Loucy (cell line): Measurements from ENCODE around the gene GNB1.

Source experiments
- H2AFZ ChIP-seq: fragments of 200-600 bp; sonication (generic); 2 replicates; pipeline ENCODE4 v1.6.0; 2016; ENCODE audit warnings: antibody characterized with exemption, mild to moderate bottlenecking, low read length, moderate library complexity
- H3F3A ChIP-seq: fragments of 200-600 bp; 2 replicates; pipeline ENCODE4 v1.6.0; 2016; ENCODE audit warnings: antibody characterized with exemption, low read depth, mild to moderate bottlenecking
- H3K27me3 ChIP-seq: fragments of 200-600 bp; sonication (generic); 2 replicates; pipeline ENCODE4 v1.6.1; 2014; ENCODE audit warnings: low read length, mild to moderate bottlenecking; ENCODE audit not compliant: insufficient read depth, poor library complexity, severe bottlenecking
- H3K36me3 ChIP-seq: fragments of 200-600 bp; sonication (generic); 2 replicates; pipeline ENCODE4 v1.6.1; 2016; ENCODE audit warnings: low read length; ENCODE audit not compliant: insufficient read depth
- H3K4me1 ChIP-seq: fragments of 200-600 bp; sonication (generic); 2 replicates; pipeline ENCODE4 v1.5.1; 2014; ENCODE audit warnings: low read length, mild to moderate bottlenecking; ENCODE audit not compliant: insufficient read depth, poor library complexity, severe bottlenecking
- H3K4me2 ChIP-seq: fragments of 200-600 bp; sonication (generic); 2 replicates; pipeline ENCODE4 v1.6.0; 2014; ENCODE audit warnings: antibody characterized with exemption, low read length, low read depth, mild to moderate bottlenecking; ENCODE audit not compliant: poor library complexity, severe bottlenecking
- H3K4me3 ChIP-seq: fragments of 200-600 bp; sonication (generic); 2 replicates; pipeline ENCODE4 v1.5.1; 2014; ENCODE audit warnings: low read length, mild to moderate bottlenecking, mixed read lengths; ENCODE audit not compliant: poor library complexity, severe bottlenecking
- H3K79me2 ChIP-seq: fragments of 200-600 bp; sonication (generic); 2 replicates; pipeline ENCODE4 v1.6.1; 2014; ENCODE audit warnings: low read length; ENCODE audit not compliant: insufficient read depth
- H3K9ac ChIP-seq: fragments of 200-600 bp; sonication (generic); 2 replicates; pipeline ENCODE4 v1.6.0; 2014; ENCODE audit warnings: mild to moderate bottlenecking, low read depth, low read length, moderate library complexity; ENCODE audit not compliant: poor library complexity, severe bottlenecking
- H3K9me2 ChIP-seq: fragments of 200-600 bp; sonication (generic); replicated peaks from 2 replicates; pipeline ENCODE4 v1.6.1; 2016; ENCODE audit warnings: low read depth, low read length, mixed read lengths
- H3K9me3 ChIP-seq: fragments of 200-600 bp; sonication (generic); 2 replicates; pipeline ENCODE4 v1.6.1; 2014; ENCODE audit warnings: mild to moderate bottlenecking, antibody characterized with exemption, low read length, low read depth; ENCODE audit not compliant: insufficient read depth
- H4K20me1 ChIP-seq: fragments of 200-600 bp; sonication (generic); 2 replicates; pipeline ENCODE4 v1.6.0; 2014; ENCODE audit warnings: antibody characterized with exemption, low read length, mild to moderate bottlenecking; ENCODE audit not compliant: insufficient read depth, poor library complexity, severe bottlenecking
- EZH2phosphoT487 ChIP-seq: fragments of 200-600 bp; IDR thresholded peaks from 2 replicates; pipeline ENCODE4 v1.6.1; 2018; ENCODE audit warnings: antibody characterized with exemption, mild to moderate bottlenecking, moderate library complexity, borderline replicate concordance
- TF ChIP-seq, protein P1 (sequence below): fragments of 200-600 bp; sonication (generic); conservative IDR thresholded peaks from 2 replicates; pipeline ENCODE4 v1.5.1; 2014; ENCODE audit warnings: mild to moderate bottlenecking, antibody characterized with exemption, low read length

Gene GNB1

DNA sequence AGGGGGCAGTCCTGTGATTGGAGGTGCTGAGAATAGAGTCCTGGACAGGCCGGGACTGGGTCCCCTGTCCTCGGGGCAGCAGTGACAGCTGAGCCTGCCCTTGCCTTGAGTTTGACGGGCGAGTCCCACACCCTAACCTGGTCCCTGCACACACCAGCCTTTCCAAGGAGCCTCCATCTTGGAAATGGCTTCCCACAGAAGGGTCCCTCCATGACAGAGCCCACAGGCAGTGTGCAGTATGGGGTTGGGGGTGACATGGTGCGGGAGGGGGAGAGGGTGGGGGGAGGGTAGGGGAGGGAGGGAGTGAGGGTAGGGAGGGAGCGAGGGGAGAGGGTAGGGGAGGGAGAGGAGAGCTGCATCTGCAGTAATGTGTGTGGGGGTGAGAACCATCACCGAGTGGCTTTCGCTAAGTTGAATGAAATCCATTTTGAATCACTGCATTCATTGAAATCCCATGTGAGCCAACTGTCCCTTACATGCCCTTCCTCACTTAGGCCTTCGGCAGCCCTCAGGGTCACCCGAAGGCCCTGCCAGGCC, 38.3 kb upstream of the GNB1 start:
- Histone ChIP-seq H3K27me3 (no peaks in the 10 kb centered on the region), H4K20me1 (no peaks in the 10 kb centered on the region), H2AFZ (no peak overlapping the region), H3K4me2 (no peak overlapping the region), H3K79me2 (no peaks in the 10 kb centered on the region), H3K36me3 (no peaks in the 10 kb centered on the region), H3K9me3 (no peaks in the 10 kb centered on the region), H3K4me3 (no peak overlapping the region), H3K4me1 (no peaks in the 10 kb centered on the region), H3K9me2 (no peaks in the 10 kb centered on the region), H3F3A (no peaks in the 10 kb centered on the region), H3K9ac (no peak overlapping the region)
- TF ChIP-seq, protein P1, sequence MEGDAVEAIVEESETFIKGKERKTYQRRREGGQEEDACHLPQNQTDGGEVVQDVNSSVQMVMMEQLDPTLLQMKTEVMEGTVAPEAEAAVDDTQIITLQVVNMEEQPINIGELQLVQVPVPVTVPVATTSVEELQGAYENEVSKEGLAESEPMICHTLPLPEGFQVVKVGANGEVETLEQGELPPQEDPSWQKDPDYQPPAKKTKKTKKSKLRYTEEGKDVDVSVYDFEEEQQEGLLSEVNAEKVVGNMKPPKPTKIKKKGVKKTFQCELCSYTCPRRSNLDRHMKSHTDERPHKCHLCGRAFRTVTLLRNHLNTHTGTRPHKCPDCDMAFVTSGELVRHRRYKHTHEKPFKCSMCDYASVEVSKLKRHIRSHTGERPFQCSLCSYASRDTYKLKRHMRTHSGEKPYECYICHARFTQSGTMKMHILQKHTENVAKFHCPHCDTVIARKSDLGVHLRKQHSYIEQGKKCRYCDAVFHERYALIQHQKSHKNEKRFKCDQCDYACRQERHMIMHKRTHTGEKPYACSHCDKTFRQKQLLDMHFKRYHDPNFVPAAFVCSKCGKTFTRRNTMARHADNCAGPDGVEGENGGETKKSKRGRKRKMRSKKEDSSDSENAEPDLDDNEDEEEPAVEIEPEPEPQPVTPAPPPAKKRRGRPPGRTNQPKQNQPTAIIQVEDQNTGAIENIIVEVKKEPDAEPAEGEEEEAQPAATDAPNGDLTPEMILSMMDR, result no peak
- no peak for TF ChIP-seq EZH2phosphoT487

DNA sequence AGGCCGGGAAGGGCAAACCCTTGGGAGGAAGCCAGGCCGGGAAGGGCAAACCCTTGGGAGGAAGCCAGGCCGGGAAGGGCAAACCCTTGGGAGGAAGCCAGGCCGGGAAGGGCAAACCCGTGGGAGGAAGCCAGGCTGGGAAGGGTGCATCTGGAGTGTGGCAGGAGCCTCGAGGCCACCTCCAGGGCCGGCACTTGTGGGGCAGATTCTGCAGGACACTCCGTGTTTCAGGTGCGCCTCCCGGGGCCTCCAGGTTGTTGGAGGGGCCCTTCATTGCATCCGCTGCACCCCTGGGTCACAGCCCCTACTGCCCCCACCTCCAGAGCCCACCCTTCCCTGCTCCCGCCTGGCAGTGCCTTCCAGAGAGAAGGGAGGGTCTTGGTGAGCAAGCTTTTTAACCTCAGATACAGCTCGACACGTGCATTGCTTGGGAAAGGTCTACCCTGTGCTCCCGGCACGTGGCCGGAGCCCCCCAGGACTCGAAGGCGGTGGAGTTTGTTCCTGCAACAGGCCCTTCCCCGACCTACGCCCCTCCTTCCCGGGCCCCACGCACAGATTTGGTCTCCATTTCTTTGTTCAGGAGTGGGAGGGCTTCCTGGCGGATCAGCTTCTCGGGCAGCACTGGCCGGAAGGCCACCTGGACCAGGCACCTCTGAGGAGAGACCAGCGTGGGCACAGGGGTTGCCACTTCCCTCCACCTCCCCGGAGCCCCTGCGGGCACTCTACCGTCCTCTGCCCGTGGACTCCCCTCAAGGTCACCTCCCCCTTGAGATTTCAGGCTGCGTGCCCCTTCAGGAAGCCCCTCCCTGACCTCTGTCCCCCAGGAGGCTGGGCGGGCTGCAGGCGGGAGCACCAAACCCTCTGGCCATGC, 37.6 kb upstream of the GNB1 start:
- Histone ChIP-seq H4K20me1 (no peaks in the 10 kb centered on the region), H3K9ac (no peak overlapping the region), H3K4me3 (no peak overlapping the region), H3F3A (no peaks in the 10 kb centered on the region), H3K27me3 (no peaks in the 10 kb centered on the region), H3K4me2 (no peak overlapping the region), H2AFZ (no peak overlapping the region), H3K79me2 (no peaks in the 10 kb centered on the region), H3K9me3 (no peaks in the 10 kb centered on the region), H3K9me2 (no peaks in the 10 kb centered on the region), H3K36me3 (no peaks in the 10 kb centered on the region), H3K4me1 (no peaks in the 10 kb centered on the region)
- TF ChIP-seq, protein P1, result no peak
- TF ChIP-seq EZH2phosphoT487, result no peak

DNA sequence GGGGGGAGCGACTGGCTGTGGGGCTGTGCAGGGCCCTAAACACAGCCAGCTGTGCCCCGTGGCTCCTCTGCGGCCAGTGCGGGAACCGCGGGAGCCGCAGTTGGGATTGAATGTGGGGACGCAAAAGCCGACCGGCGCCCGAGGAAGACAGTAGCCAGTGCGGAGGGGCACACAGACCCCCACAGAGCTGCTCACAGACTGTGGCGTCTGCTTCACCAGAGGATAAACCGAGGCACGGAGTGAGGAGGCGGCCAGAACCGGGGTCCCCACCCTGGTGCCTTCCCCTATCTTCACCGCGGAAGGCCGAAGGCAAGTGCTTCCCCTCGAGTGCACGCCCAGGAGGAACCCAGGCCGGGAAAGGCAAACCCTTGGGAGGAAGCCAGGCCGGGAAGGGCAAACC, 36.9 kb upstream of the GNB1 start:
- Histone ChIP-seq H3K79me2 (no peaks in the 10 kb centered on the region), H3K4me2 (no peak overlapping the region), H3K4me1 (no peaks in the 10 kb centered on the region), H3K9ac (no peak overlapping the region), H4K20me1 (no peaks in the 10 kb centered on the region), H3K36me3 (no peaks in the 10 kb centered on the region), H3K27me3 (no peaks in the 10 kb centered on the region), H2AFZ (no peak overlapping the region), H3K9me3 (no peaks in the 10 kb centered on the region), H3F3A (no peaks in the 10 kb centered on the region), H3K4me3 (no peak overlapping the region), H3K9me2 (no peaks in the 10 kb centered on the region)
- TF ChIP-seq, protein P1, result no peak
- TF ChIP-seq EZH2phosphoT487, result no peak
